Measurements from ENCODE around the gene MGAT5. TPM values are rescaled to one million over a fixed set of nuclear protein-coding genes. Genes with fewer than 3 reads are reported as not detected.
A peak's percentile ranks its signal among the peaks of the same experiment; 100 is the strongest.

The MGAT5 gene
- total RNA-seq, 2 experiments from 2014 or later: 36.9 to 42.2 TPM

DNA sequence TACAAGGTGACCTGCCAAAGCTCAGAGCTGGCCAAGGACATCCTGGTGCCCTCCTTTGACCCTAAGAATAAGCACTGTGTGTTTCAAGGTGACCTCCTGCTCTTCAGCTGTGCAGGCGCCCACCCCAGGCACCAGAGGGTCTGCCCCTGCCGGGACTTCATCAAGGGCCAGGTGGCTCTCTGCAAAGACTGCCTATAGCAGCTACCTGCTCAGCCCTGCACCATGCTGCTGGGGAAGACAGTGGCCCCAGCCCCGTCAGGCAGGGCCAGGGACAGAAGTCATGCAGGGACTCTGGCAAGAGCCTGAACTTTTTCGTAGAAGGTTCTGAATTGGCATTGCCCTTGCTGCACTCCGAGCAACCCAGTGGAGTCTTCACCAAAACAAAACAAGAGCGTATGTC lies 194.8 kb downstream of the MGAT5 start:
- CTCF ChIA-PET: no interaction called here

DNA sequence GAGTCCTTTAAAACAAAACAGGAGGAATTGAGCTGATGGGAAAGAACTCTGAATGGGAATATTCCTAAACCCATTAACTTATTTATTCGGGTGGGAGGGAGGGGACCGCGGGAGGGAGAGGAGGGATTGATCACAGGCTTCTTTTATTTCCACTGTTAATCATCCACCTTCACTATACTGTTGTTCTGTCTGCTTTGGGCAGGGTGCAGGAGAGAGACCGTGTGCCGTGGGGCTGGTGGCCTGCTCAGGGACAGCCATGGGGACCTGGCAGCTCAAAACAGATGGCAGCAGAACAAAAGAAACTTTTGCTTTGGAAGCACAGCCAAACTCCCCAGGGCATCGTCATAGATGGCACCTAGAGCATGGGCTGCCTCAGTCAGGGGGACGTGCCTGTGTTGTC lies 195.3 kb downstream of the MGAT5 start:
- ATAC-seq (no peak), DNase-seq (no peak)
- intact Hi-C loops (cut with micrococcal nuclease): no loop called here
- no peaks in the 10 kb centered on the region for H3K9me3 Mint-ChIP-seq
- peaks cover 2% of the 10 kb centered on the region for H3K36me3 Mint-ChIP-seq (ENCODE audit: low read depth)
- H3K4me1 Mint-ChIP-seq (ENCODE audit: low read depth): no peaks in the 10 kb centered on the region
- TF ChIP-seq, protein P1, sequence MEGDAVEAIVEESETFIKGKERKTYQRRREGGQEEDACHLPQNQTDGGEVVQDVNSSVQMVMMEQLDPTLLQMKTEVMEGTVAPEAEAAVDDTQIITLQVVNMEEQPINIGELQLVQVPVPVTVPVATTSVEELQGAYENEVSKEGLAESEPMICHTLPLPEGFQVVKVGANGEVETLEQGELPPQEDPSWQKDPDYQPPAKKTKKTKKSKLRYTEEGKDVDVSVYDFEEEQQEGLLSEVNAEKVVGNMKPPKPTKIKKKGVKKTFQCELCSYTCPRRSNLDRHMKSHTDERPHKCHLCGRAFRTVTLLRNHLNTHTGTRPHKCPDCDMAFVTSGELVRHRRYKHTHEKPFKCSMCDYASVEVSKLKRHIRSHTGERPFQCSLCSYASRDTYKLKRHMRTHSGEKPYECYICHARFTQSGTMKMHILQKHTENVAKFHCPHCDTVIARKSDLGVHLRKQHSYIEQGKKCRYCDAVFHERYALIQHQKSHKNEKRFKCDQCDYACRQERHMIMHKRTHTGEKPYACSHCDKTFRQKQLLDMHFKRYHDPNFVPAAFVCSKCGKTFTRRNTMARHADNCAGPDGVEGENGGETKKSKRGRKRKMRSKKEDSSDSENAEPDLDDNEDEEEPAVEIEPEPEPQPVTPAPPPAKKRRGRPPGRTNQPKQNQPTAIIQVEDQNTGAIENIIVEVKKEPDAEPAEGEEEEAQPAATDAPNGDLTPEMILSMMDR (IDR thresholded peaks at IDR 0.05): no peak
- ChIA-PET CTCF (interaction anchor here (0.6 kb wide), 1 partner anchor 331 kb away, joined by 3 read pairs; no protein-coding TSS in a partner anchor), POLR2A (no interaction called here)
- H3K27ac Mint-ChIP-seq: no peak overlapping the region
- H3K27me3 Mint-ChIP-seq: no peaks in the 10 kb centered on the region
- no peak overlapping the region for H3K4me3 Mint-ChIP-seq

More for the DNA sequence above, 194.8 kb downstream of the MGAT5 start:
- POLR2A ChIA-PET: no interaction called here
- H3K27ac Mint-ChIP-seq: no peak overlapping the region
- TF ChIP-seq, protein P1 (IDR thresholded peaks at IDR 0.05): no peak
- intact Hi-C loops (cut with micrococcal nuclease): no loop called here
- H3K9me3 Mint-ChIP-seq: no peaks in the 10 kb centered on the region
- no peak overlapping the region for H3K4me3 Mint-ChIP-seq
- no peaks in the 10 kb centered on the region for H3K27me3 Mint-ChIP-seq
- no peaks in the 10 kb centered on the region for H3K4me1 Mint-ChIP-seq (ENCODE audit: low read depth)
- peaks cover 2% of the 10 kb centered on the region for H3K36me3 Mint-ChIP-seq (ENCODE audit: low read depth)
- no peak for DNase-seq
- ATAC-seq: no peak

DNA sequence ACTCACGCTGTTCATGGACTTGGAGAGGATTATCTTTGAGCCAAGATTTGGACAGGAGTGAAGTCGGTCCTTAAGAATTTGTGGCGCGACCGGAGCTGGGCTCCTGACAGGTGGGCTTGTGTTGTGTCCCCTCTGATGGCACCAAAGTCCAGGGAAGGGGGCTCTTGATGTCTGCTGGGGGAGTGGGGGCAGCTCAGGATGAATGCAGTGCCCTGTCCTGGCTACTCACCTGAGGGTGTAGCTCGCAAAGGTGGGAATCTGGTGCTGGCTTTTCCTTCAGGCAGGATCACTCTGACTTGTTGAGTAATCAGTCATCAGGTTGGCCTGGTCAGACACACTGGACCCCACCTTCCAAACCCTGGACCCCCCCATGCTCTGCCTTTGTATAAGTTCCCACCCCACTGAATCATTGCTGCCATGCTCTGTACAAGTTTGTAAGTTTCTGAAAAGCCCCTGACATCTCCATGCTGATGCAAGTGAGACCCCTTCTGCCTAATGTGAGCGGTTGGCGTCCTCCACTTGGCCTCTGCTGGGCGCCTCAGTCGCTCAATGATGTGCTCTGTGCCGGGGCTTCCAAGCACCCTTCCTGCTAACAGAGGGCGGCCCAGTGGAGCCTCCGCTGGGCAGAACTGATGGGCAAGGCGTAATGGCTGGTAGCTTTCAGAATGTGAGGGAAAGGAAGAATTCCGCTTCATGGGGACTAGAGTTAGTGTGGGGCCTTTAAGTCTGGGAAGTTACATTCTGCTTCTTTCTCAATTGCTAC lies 196.1 kb downstream of the MGAT5 start:
- TF ChIP-seq, protein P1 (IDR thresholded peaks at IDR 0.05): no peak
- peak overlapping the region; percentile 40 for H3K27ac Mint-ChIP-seq
- H3K36me3 Mint-ChIP-seq (ENCODE audit: low read depth): no peaks in the 10 kb centered on the region
- ChIA-PET CTCF (interaction anchor here (0.6 to 3.5 kb wide), 11 partner anchors 8 to 451 kb away, joined by 3 to 18 read pairs (median 4); no protein-coding TSS in a partner anchor), POLR2A (interaction anchor here (0.6 kb wide), 1 partner anchor 10 kb away, joined by 3 read pairs; no protein-coding TSS in a partner anchor)
- no peaks in the 10 kb centered on the region for H3K4me1 Mint-ChIP-seq (ENCODE audit: low read depth)
- DNase-seq (no peak), ATAC-seq (no peak)
- H3K9me3 Mint-ChIP-seq: no peaks in the 10 kb centered on the region
- H3K27me3 Mint-ChIP-seq: no peaks in the 10 kb centered on the region
- intact Hi-C loops (cut with micrococcal nuclease): loop anchor here (5.0 kb wide), 1 partner anchor 447 kb away; no protein-coding TSS in a partner anchor
- no peak overlapping the region for H3K4me3 Mint-ChIP-seq

DNA sequence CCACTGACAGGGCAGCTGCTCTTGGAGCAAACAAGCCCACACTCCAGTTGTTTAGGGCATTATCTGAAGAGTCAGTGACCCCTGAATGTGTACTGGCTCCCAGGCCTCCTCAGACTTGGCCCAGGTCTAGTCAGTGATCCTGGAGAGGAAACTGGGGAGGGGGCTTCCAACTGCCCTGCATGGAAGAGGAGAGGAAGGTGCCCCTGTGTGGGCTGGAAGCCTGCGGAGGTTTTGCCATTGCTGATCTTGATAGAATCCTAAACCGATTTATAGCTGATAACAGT lies 197.4 kb downstream of the MGAT5 start:
- Mint-ChIP-seq H3K4me1 (ENCODE audit: low read depth) (no peaks in the 10 kb centered on the region), H3K27ac (no peak overlapping the region), H3K9me3 (no peaks in the 10 kb centered on the region), H3K27me3 (no peaks in the 10 kb centered on the region), H3K4me3 (no peak overlapping the region), H3K36me3 (ENCODE audit: low read depth) (peaks cover 1% of the 10 kb centered on the region)
- ATAC-seq (no peak), DNase-seq (no peak)
- ChIA-PET POLR2A (interaction anchor here (0.8 kb wide), 1 partner anchor 9 kb away, joined by 3 read pairs; no protein-coding TSS in a partner anchor), CTCF (interaction anchor here (0.6 to 3.5 kb wide), 49 partner anchors 8 to 1136 kb away, joined by 3 to 18 read pairs (median 3); no protein-coding TSS in a partner anchor)
- TF ChIP-seq, protein P1 (IDR thresholded peaks at IDR 0.05): no peak
- intact Hi-C loops (cut with micrococcal nuclease): loop anchor here (5.0 kb wide), 1 partner anchor 446 kb away; no protein-coding TSS in a partner anchor
